ENCODE measurements around the gene LMO1.

Gene LMO1

DNA sequence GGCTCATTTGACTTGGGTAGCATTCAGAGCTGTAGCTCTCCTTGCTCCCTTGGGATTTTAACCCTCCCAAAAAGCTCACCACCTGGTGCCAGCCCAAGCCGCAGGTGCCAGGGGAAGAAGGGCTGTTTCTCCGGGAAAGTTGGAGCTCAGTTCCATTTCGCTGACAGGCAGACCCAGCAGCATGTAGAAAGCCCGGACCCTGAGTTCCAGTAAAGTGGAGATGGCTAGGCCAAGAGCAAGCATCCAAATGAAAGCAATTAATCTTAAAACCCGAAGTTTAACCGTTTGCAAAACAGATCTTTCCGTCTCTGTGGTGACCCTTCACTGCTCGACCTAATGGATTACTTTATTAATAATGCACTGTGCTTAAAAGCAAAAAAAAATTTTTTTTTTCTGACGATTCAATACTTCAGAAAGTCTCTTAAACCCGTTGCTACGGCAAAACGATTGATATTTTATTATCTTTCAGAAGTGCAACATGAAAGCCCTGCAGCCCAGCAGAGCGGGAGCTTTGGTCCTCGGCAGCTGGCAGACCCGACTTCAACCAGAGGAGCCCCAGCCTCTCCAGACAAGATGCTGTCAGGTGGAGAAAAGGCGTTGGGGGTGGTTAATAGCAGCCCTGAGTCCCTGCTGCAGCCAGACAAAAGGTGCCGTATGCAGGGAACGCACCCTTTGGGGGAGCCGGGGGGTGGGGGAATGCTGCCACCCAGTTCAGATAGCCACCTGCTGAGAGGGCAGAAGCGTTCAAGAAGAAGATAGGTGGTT, 3.3 kb downstream of the LMO1 start:
- peaks cover 30% of the 10 kb centered on the region for H3K27me3 Mint-ChIP-seq
- H3K9me3 Mint-ChIP-seq: no peaks in the 10 kb centered on the region
- H3K27ac Mint-ChIP-seq: no peak overlapping the region
- H3K4me1 Mint-ChIP-seq: peaks cover 10% of the 10 kb centered on the region
- no peak overlapping the region for H3K4me3 Mint-ChIP-seq
- no peaks in the 10 kb centered on the region for H3K36me3 Mint-ChIP-seq

DNA sequence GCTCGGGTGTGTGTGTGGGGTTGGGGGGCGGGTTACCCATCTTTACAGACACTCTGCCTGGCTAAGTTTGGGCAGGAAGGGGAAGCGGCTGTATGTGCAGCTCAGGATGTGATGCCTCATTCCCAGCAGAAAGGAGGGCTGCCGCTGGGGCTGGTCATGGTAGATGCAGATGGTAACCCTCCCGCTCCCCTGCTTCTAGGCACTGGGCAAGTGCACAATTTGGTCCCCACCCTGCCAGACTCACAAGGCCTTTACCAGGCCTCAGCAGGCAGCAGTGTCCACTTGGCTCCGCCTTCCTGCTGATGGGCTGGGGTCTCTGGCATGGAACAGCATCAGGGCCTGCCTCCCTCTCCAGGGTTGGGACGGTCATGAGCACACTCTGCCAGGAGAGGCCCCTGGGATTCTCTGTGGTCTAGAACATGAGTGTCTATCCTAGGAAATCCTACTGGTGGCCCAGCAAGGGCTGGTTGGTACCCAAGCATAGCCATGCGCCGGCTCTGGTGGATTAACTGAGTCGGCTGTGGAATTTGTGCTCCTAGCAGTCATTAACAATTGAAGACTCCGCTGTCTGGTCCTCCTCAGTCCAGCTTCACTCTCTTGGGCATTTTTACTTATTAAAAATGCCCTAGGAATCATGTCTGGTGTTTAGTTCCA, 4.2 kb downstream of the LMO1 start:
- no peaks in the 10 kb centered on the region for H3K36me3 Mint-ChIP-seq
- no peaks in the 10 kb centered on the region for H3K9me3 Mint-ChIP-seq
- peaks cover 25% of the 10 kb centered on the region for H3K27me3 Mint-ChIP-seq
- H3K4me1 Mint-ChIP-seq: peaks cover 10% of the 10 kb centered on the region
- no peak overlapping the region for H3K27ac Mint-ChIP-seq
- H3K4me3 Mint-ChIP-seq: no peak overlapping the region

GRCh38 chr11:8258784-8259183, 4.9 kb downstream of the LMO1 start:
- no peaks in the 10 kb centered on the region for H3K36me3 Mint-ChIP-seq
- no peaks in the 10 kb centered on the region for H3K9me3 Mint-ChIP-seq
- peaks cover 20% of the 10 kb centered on the region for H3K27me3 Mint-ChIP-seq
- H3K4me1 Mint-ChIP-seq: peaks cover 5% of the 10 kb centered on the region
- H3K4me3 Mint-ChIP-seq: no peak overlapping the region
- H3K27ac Mint-ChIP-seq: no peak overlapping the region

DNA sequence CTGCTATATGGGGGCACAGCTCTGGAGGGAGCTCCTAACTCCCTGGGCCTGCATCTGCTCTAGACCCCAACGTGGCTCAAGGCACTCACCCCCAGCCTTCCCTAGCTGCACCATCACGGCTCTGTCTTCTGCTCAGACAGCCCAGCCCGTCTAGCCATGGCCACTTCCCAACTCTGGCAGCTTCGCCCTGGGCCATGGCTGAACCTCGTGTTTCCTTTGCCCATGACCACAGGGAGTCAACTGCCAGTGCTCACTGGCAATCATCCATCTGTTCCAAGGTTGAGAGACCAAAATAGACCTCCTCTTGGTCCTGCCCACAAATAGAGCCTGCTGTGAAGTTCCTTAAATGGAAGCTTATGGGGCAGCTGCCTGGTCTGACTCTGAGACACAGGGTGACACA, 5.4 kb downstream of the LMO1 start:
- Mint-ChIP-seq H3K9me3 (no peaks in the 10 kb centered on the region), H3K4me1 (no peaks in the 10 kb centered on the region), H3K36me3 (no peaks in the 10 kb centered on the region), H3K27ac (no peak overlapping the region), H3K27me3 (peaks cover 18% of the 10 kb centered on the region), H3K4me3 (no peak overlapping the region)

DNA sequence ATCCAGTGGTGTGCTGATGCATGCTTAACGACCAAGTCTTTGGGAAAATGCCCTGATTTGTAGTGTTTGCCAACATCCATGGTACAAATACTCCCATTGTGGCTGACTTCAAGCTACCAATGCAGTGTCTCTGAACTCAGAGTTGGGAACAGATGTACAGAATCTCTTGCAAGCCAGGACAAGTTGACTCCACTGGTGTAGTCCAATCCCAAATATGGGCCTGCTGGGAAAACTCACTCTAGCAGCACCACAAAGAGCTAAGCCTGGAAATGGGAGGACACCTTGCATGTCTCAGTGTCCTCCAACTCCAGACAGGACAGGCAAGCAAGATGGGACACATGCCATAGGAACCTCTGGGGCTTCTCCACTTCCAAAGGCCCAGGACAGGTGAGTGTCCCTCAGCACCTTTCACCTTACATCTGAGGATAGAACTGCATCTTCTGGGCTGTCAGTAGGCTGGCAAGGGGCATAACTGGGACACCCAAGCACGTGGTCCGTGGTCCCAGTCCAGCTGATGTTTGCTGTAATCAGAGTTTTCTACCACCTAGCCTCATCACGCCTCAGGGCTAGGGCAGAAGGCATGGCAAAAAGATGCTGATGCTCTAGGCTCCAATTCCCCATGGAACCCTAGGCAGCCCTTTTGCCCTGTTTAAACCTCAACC, 6.5 kb downstream of the LMO1 start:
- Mint-ChIP-seq H3K27me3 (peaks cover 18% of the 10 kb centered on the region), H3K27ac (no peak overlapping the region), H3K4me1 (no peaks in the 10 kb centered on the region), H3K9me3 (no peaks in the 10 kb centered on the region), H3K36me3 (no peaks in the 10 kb centered on the region), H3K4me3 (no peak overlapping the region)

GRCh38 chr11:8256271-8257002, 7.2 kb downstream of the LMO1 start:
- no peak overlapping the region for H3K4me3 Mint-ChIP-seq
- H3K4me1 Mint-ChIP-seq: no peaks in the 10 kb centered on the region
- H3K9me3 Mint-ChIP-seq: no peaks in the 10 kb centered on the region
- H3K36me3 Mint-ChIP-seq: no peaks in the 10 kb centered on the region
- no peak overlapping the region for H3K27ac Mint-ChIP-seq
- peaks cover 11% of the 10 kb centered on the region for H3K27me3 Mint-ChIP-seq

DNA sequence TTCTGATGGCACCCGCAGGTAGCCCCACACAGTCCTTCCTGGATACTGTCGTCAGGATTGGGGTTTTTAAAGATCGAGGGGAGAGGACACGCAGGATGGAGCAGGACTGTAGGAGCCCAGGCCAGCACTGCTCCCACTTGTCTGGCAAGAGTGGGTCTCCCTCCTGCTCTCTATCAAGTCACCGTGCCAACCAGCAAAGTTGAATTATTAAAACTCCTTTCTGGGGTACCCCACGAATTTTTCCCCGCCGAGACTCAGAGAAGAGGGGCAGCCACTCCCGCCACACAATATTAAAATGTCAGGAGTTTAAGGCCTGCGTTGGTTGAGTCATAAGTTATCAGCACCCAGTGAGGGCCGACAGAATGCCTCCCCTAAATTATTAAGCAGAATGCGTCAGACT, 10.1 kb downstream of the LMO1 start:
- Mint-ChIP-seq H3K4me3 (no peak overlapping the region), H3K9me3 (no peaks in the 10 kb centered on the region), H3K27ac (no peak overlapping the region), H3K36me3 (no peaks in the 10 kb centered on the region), H3K27me3 (peaks cover 1% of the 10 kb centered on the region), H3K4me1 (no peaks in the 10 kb centered on the region)

- Mint-ChIP-seq H3K27me3 (peaks cover 1% of the 10 kb centered on the region), H3K9me3 (no peaks in the 10 kb centered on the region), H3K36me3 (no peaks in the 10 kb centered on the region), H3K27ac (no peak overlapping the region), H3K4me1 (no peaks in the 10 kb centered on the region), H3K4me3 (no peak overlapping the region)
Observed at GRCh38 chr11:8252946-8253345, 10.7 kb downstream of the LMO1 start.

- no peak overlapping the region for H3K27ac Mint-ChIP-seq
- no peaks in the 10 kb centered on the region for H3K27me3 Mint-ChIP-seq
- H3K9me3 Mint-ChIP-seq: no peaks in the 10 kb centered on the region
- no peak overlapping the region for H3K4me3 Mint-ChIP-seq
- H3K36me3 Mint-ChIP-seq: no peaks in the 10 kb centered on the region
- H3K4me1 Mint-ChIP-seq: no peaks in the 10 kb centered on the region
Observed at GRCh38 chr11:8252388-8252787, 11.3 kb downstream of the LMO1 start.

DNA sequence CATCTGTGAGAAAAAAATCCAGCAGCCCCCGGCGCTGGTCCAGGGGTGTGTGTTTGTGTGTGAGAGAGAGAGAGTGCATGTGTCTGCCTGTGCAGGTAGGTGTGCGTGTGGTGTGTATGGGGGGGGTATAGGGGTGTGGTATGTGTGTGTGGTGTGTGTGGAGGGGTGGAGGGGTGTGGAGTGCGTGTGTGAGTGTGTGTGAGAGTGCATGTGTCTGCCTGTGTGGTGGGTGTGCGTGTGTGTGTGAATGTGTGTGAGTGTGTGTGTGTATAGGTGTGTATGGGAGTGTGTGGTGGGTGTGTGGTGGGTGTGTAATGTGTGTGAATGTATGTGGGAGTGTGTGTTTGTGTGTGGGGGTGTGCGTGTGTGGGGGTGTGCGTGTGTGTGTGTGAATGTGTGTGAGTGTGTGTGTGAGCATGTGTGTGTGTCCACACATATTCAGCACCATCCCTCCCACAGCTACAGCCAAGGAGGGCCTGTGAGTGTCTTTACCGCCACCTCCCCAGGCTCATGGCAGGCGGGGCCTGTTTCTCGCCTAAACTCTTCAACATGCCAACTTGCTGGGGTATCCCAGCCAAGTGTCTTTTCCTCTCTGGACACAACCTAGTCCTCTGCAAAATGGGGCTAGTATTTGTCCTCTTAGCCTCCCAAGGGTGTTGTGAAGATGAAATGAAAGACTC, 11.9 kb downstream of the LMO1 start:
- H3K4me1 Mint-ChIP-seq: no peaks in the 10 kb centered on the region
- H3K9me3 Mint-ChIP-seq: no peaks in the 10 kb centered on the region
- H3K27ac Mint-ChIP-seq: no peak overlapping the region
- no peaks in the 10 kb centered on the region for H3K27me3 Mint-ChIP-seq
- no peaks in the 10 kb centered on the region for H3K36me3 Mint-ChIP-seq
- H3K4me3 Mint-ChIP-seq: no peak overlapping the region

DNA sequence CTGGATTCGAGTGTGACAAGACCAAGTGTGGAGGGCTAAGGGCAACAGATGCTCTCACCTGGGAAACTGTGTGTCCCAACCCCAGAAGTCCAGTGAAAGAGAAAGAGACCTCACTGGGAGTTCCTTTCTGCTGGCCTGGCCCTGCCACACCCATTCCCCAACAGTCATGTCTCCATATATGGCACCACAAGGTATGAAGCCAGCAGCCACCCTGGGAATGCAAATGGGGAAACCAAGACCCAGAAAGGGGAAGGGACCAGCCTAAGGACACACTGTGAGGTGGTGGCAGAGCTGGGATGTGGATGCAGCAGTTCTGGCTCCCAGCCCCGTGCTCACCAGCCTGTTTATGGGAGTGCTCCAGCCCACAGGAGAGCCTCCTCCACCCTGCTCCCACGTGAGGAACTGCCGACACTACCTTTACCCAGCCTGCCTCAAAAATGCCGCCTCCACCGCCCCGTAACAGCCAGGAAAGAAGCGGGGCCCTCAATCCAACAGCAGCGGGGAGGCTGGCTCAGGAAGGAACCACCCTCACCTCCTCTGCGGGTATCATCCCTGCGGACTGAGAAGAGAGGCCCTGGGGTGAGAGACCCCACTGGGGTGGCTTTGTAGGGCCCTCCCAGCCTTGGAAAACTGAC, 12.6 kb downstream of the LMO1 start:
- Mint-ChIP-seq H3K9me3 (no peaks in the 10 kb centered on the region), H3K27ac (no peak overlapping the region), H3K27me3 (no peaks in the 10 kb centered on the region), H3K36me3 (no peaks in the 10 kb centered on the region), H3K4me1 (no peaks in the 10 kb centered on the region), H3K4me3 (no peak overlapping the region)

GRCh38 chr11:8250434-8250833, 13.2 kb downstream of the LMO1 start:
- no peaks in the 10 kb centered on the region for H3K36me3 Mint-ChIP-seq
- no peaks in the 10 kb centered on the region for H3K4me1 Mint-ChIP-seq
- H3K27me3 Mint-ChIP-seq: no peaks in the 10 kb centered on the region
- no peaks in the 10 kb centered on the region for H3K9me3 Mint-ChIP-seq
- H3K4me3 Mint-ChIP-seq: no peak overlapping the region
- H3K27ac Mint-ChIP-seq: no peak overlapping the region

GRCh38 chr11:8249482-8249881, 14.2 kb downstream of the LMO1 start:
- Mint-ChIP-seq H3K27me3 (peaks cover 3% of the 10 kb centered on the region), H3K4me1 (no peaks in the 10 kb centered on the region), H3K4me3 (no peak overlapping the region), H3K36me3 (no peaks in the 10 kb centered on the region), H3K9me3 (no peaks in the 10 kb centered on the region), H3K27ac (no peak overlapping the region)

DNA sequence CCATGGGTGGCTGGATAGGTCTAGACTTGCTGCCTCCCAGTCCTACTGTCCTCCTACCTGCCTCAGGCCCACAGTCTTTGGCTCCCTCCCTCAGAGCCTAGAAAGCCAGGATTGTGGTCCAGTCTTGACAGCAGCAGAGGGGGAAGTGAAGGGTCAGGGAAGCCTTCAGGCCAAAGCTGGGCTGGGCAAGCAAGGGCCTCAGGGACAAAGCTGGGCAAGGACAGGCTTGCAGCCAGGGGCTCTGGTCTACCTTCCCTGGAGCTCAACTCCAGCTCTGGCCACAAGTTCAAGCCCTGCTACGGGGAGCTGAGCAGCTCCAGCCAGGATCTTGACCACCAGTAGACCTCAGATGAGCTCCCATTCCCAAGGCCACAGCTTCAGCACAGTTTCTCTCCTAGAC, 14.9 kb downstream of the LMO1 start:
- Mint-ChIP-seq H3K4me3 (no peak overlapping the region), H3K27ac (no peak overlapping the region), H3K9me3 (no peaks in the 10 kb centered on the region), H3K36me3 (no peaks in the 10 kb centered on the region), H3K27me3 (peaks cover 5% of the 10 kb centered on the region), H3K4me1 (no peaks in the 10 kb centered on the region)

- H3K27me3 Mint-ChIP-seq: peaks cover 5% of the 10 kb centered on the region
- no peaks in the 10 kb centered on the region for H3K4me1 Mint-ChIP-seq
- H3K27ac Mint-ChIP-seq: no peak overlapping the region
- H3K9me3 Mint-ChIP-seq: no peaks in the 10 kb centered on the region
- no peak overlapping the region for H3K4me3 Mint-ChIP-seq
- no peaks in the 10 kb centered on the region for H3K36me3 Mint-ChIP-seq
Observed at GRCh38 chr11:8247312-8247711, 16.4 kb downstream of the LMO1 start.

Data from activated naive CD4-positive, alpha-beta T cell treated with anti-CD3 and anti-CD28 coated beads, Interleukin-2, amount 50 U/mL, for 24 hours (primary cell).